ENCODE measurements around the gene GPR137B.

GPR137B gene

GRCh38 chr1:236222632-236223031 is 80.3 kb downstream of the GPR137B start:
- no peak for DNase-seq (ENCODE audit: low spot score)
- no peak for TF ChIP-seq CTCF (IDR thresholded peaks at IDR 0.05; ENCODE audit: borderline replicate concordance, control extremely low read depth, extremely low read depth, insufficient read depth, missing control alignments)
- in situ Hi-C loops (cut with MboI; ENCODE audit: low sequenced_read_pairs, unreplicated experiment): no loop called here

- no peak for DNase-seq (ENCODE audit: low spot score)
- TF ChIP-seq CTCF (IDR thresholded peaks at IDR 0.05; ENCODE audit: borderline replicate concordance, control extremely low read depth, extremely low read depth, insufficient read depth, missing control alignments): no peak
- in situ Hi-C loops (cut with MboI; ENCODE audit: low sequenced_read_pairs, unreplicated experiment): no loop called here
Observed at GRCh38 chr1:236228411-236228810, 86.1 kb downstream of the GPR137B start.

DNA sequence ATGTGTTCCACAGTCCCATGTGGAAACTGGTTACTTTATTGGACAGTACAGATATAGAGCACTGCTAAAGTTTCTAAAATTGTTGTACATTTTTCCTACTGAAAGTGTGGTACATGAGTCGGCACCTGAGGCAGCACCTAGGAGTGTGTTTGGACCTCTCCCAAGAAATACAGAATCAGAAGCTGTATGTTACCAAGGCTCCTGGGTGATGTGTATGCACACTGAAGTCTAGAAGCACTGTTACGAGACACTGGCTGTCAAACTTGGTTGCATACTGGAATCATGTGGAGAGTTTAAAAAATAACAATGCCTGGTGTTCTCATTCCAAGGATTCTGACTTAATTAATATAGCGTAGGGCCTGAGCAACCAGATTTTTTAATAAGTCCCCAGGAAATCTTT is 92.8 kb downstream of the GPR137B start:
- TF ChIP-seq CTCF (IDR thresholded peaks at IDR 0.05; ENCODE audit: borderline replicate concordance, control extremely low read depth, extremely low read depth, insufficient read depth, missing control alignments): no peak
- in situ Hi-C loops (cut with MboI; ENCODE audit: low sequenced_read_pairs, unreplicated experiment): no loop called here
- DNase-seq (ENCODE audit: low spot score): no peak

- DNase-seq (ENCODE audit: low spot score): no peak
- no peak for TF ChIP-seq CTCF (IDR thresholded peaks at IDR 0.05; ENCODE audit: borderline replicate concordance, control extremely low read depth, extremely low read depth, insufficient read depth, missing control alignments)
- in situ Hi-C loops (cut with MboI; ENCODE audit: low sequenced_read_pairs, unreplicated experiment): no loop called here
Observed at GRCh38 chr1:236239092-236239585, 96.8 kb downstream of the GPR137B start.

- TF ChIP-seq CTCF (IDR thresholded peaks at IDR 0.05; ENCODE audit: borderline replicate concordance, control extremely low read depth, extremely low read depth, insufficient read depth, missing control alignments): no peak
- no peak for DNase-seq (ENCODE audit: low spot score)
- in situ Hi-C loops (cut with MboI; ENCODE audit: low sequenced_read_pairs, unreplicated experiment): no loop called here
Observed at GRCh38 chr1:236240675-236241074, 98.3 kb downstream of the GPR137B start.

DNA sequence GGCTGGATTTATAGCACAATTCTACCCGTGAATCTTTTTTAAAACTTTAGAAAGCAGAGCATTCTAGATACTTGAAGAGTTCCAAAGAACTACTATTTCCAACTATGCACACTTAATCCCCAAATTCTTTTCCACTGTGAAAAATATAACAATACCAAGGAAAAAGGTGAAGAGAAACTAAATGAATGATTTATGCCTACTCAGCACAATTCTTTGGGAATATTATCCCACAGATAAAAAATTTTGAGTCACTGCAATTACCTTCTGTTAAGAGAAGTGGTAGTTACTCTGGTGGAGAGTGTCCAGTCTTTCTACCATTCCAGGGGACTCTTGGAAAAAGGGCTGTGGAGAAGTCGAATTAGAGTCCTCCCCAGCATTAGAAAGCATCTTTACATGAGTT is 100.2 kb downstream of the GPR137B start:
- no peak for TF ChIP-seq CTCF (IDR thresholded peaks at IDR 0.05; ENCODE audit: borderline replicate concordance, control extremely low read depth, extremely low read depth, insufficient read depth, missing control alignments)
- in situ Hi-C loops (cut with MboI; ENCODE audit: low sequenced_read_pairs, unreplicated experiment): no loop called here
- no peak for DNase-seq (ENCODE audit: low spot score)

- in situ Hi-C loops (cut with MboI; ENCODE audit: low sequenced_read_pairs, unreplicated experiment): no loop called here
- no peak for DNase-seq (ENCODE audit: low spot score)
- TF ChIP-seq CTCF (IDR thresholded peaks at IDR 0.05; ENCODE audit: borderline replicate concordance, control extremely low read depth, extremely low read depth, insufficient read depth, missing control alignments): no peak
Observed at GRCh38 chr1:236247286-236247685, 104.9 kb downstream of the GPR137B start.

Measured in GM13976 (cell line).